ENCODE data around the gene PTTG2. TPM values are rescaled to one million over a fixed set of nuclear protein-coding genes. Genes with fewer than 3 reads are reported as not detected.
"Not testable (repeated sequence)": the region's sequence is repeated elsewhere in the genome, so short reads cannot be mapped to it uniquely, and the experiment has no call there.

PTTG2 gene
- polyA plus RNA-seq, 1 donor (not counting 4 experiments of a cell fraction or from before 2014, with no cell fraction given) = not detected

DNA sequence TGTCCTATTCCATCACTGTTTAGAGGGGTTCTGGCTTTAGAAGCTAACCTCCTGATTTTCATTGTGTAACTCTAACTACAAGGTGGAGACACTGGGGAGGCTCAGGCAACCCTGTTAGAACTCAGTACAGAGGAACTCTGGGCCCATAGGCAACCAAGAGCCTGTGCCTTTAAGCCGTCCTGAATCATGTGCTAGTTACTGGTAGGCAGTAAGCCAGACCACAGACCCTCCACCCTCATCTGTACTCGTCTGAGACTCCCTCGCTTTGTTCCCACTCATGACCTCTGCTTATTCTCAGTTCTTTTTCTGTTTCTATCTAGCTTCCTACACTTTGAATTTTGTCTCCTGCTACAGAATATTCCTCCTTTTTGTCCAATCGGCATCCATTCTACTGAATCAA is 37.9 kb upstream of the PTTG2 start:
- FAIRE-seq (no peak), DNase-seq (ENCODE audit: low read depth, low spot score) (no peak)
- H3K9me3 ChIP-seq (ENCODE audit: control insufficient read depth, low read depth, low read length) = no peaks in the 10 kb centered on the region
- H4K20me1 ChIP-seq (ENCODE audit: control insufficient read depth, extremely low read depth, insufficient read depth, low read length) = no peaks in the 10 kb centered on the region
- no peak overlapping the region for H3K4me2 ChIP-seq (ENCODE audit: control insufficient read depth, extremely low read depth, insufficient read depth, low read depth, low read length)
- dilution Hi-C loops (cut with MboI; ENCODE audit: extremely low pct_ligation_motif_present, low sequenced_read_pairs) = no loop called here
- H3K4me3 ChIP-seq (ENCODE audit: control insufficient read depth in 2 of 3, extremely low read depth in 1 of 3, insufficient read depth in 2 of 3, low read depth in 1 of 3, low read length in 3 of 3) = no peak overlapping the region
- no peak overlapping the region for H3K27ac ChIP-seq (ENCODE audit: control insufficient read depth, insufficient read depth, low read length)
- H3K9ac ChIP-seq (ENCODE audit: control insufficient read depth, extremely low read depth, insufficient read depth, low read length) = no peak overlapping the region
- TF ChIP-seq, protein P1, sequence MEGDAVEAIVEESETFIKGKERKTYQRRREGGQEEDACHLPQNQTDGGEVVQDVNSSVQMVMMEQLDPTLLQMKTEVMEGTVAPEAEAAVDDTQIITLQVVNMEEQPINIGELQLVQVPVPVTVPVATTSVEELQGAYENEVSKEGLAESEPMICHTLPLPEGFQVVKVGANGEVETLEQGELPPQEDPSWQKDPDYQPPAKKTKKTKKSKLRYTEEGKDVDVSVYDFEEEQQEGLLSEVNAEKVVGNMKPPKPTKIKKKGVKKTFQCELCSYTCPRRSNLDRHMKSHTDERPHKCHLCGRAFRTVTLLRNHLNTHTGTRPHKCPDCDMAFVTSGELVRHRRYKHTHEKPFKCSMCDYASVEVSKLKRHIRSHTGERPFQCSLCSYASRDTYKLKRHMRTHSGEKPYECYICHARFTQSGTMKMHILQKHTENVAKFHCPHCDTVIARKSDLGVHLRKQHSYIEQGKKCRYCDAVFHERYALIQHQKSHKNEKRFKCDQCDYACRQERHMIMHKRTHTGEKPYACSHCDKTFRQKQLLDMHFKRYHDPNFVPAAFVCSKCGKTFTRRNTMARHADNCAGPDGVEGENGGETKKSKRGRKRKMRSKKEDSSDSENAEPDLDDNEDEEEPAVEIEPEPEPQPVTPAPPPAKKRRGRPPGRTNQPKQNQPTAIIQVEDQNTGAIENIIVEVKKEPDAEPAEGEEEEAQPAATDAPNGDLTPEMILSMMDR (optimal IDR thresholded peaks at IDR 0.05 in 1 of 3, IDR thresholded peaks at IDR 0.05 in 1 of 3, conservative IDR thresholded peaks at IDR 0.05 in 1 of 3; ENCODE audit: extremely low read depth in 1 of 3, insufficient read depth in 2 of 3, low read length in 3 of 3) = no peak
- TF ChIP-seq EZH2 (IDR thresholded peaks at IDR 0.05; ENCODE audit: low read length) = no peak
- H3K27me3 ChIP-seq (ENCODE audit: control insufficient read depth, extremely low read depth, insufficient read depth, low read length) = no peaks in the 10 kb centered on the region
- H3K36me3 ChIP-seq (ENCODE audit: control insufficient read depth in 2 of 2, extremely low read depth in 1 of 2, insufficient read depth in 2 of 2, low read length in 2 of 2) = no peaks in the 10 kb centered on the region
- H3K9me1 ChIP-seq (ENCODE audit: control insufficient read depth, extremely low read depth, insufficient read depth, low read length) = no peaks in the 10 kb centered on the region
- no peaks in the 10 kb centered on the region for H3K79me2 ChIP-seq (ENCODE audit: control insufficient read depth, insufficient read depth, low read length)
- no peaks in the 10 kb centered on the region for H3K4me1 ChIP-seq (ENCODE audit: control insufficient read depth, extremely low read depth, insufficient read depth, low read length)
- H2AFZ ChIP-seq (ENCODE audit: control insufficient read depth, low read length) = no peak overlapping the region

DNA sequence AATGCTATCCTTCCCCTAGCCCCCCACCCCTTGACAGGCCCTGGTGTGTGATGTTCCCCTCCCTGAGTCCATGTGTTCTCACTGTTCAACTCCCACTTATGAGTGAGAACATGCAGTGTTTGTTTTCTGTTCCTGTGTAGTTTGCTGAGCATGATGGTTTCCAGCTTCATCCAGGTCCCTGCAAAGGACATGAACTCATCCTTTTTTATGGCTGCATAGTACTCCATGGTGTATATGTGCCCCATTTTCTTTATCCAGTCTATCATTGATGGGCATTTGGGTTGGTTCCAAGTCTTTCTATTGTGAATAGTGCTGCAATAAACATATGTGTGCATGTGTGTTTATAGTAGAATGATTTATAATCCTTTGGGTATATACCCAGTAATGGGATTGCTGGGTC is 37.1 kb upstream of the PTTG2 start:
- dilution Hi-C loops (cut with MboI; ENCODE audit: extremely low pct_ligation_motif_present, low sequenced_read_pairs) = not testable (repeated sequence)

DNA sequence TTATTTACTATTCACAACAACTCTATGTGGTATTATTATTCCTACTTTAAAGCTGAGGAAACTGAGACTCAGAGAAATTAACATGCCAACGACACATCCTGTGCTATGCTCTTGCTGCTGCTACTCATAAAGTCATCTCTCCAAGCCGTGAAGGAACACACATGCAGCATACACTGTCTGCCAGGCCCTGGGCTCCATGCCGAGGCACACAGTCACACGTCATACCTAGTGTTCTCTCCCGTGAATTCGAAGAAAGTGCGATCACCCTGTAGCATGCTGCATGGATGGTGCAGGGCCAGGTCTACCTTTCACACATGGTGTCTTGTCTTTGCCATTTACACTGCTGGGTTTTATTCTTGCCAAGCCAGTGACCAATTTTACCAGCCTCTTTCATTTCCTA is 35.3 kb upstream of the PTTG2 start:
- H3K4me3 ChIP-seq (ENCODE audit: control insufficient read depth in 2 of 3, extremely low read depth in 1 of 3, insufficient read depth in 2 of 3, low read depth in 1 of 3, low read length in 3 of 3) = no peak overlapping the region
- H3K27ac ChIP-seq (ENCODE audit: control insufficient read depth, insufficient read depth, low read length) = no peak overlapping the region
- DNase-seq (ENCODE audit: low read depth, low spot score) (no peak), FAIRE-seq (no peak)
- H3K79me2 ChIP-seq (ENCODE audit: control insufficient read depth, insufficient read depth, low read length) = no peaks in the 10 kb centered on the region
- H3K9me3 ChIP-seq (ENCODE audit: control insufficient read depth, low read depth, low read length) = no peaks in the 10 kb centered on the region
- no peaks in the 10 kb centered on the region for H3K27me3 ChIP-seq (ENCODE audit: control insufficient read depth, extremely low read depth, insufficient read depth, low read length)
- no peak overlapping the region for H2AFZ ChIP-seq (ENCODE audit: control insufficient read depth, low read length)
- dilution Hi-C loops (cut with MboI; ENCODE audit: extremely low pct_ligation_motif_present, low sequenced_read_pairs) = no loop called here
- H3K9ac ChIP-seq (ENCODE audit: control insufficient read depth, extremely low read depth, insufficient read depth, low read length) = no peak overlapping the region
- TF ChIP-seq, protein P1 (optimal IDR thresholded peaks at IDR 0.05 in 1 of 3, IDR thresholded peaks at IDR 0.05 in 1 of 3, conservative IDR thresholded peaks at IDR 0.05 in 1 of 3; ENCODE audit: extremely low read depth in 1 of 3, insufficient read depth in 2 of 3, low read length in 3 of 3) = no peak
- no peak for TF ChIP-seq EZH2 (IDR thresholded peaks at IDR 0.05; ENCODE audit: low read length)
- H4K20me1 ChIP-seq (ENCODE audit: control insufficient read depth, extremely low read depth, insufficient read depth, low read length) = no peaks in the 10 kb centered on the region
- no peak overlapping the region for H3K4me2 ChIP-seq (ENCODE audit: control insufficient read depth, extremely low read depth, insufficient read depth, low read depth, low read length)
- H3K36me3 ChIP-seq (ENCODE audit: control insufficient read depth in 2 of 2, extremely low read depth in 1 of 2, insufficient read depth in 2 of 2, low read length in 2 of 2) = no peaks in the 10 kb centered on the region
- H3K4me1 ChIP-seq (ENCODE audit: control insufficient read depth, extremely low read depth, insufficient read depth, low read length) = no peaks in the 10 kb centered on the region
- no peaks in the 10 kb centered on the region for H3K9me1 ChIP-seq (ENCODE audit: control insufficient read depth, extremely low read depth, insufficient read depth, low read length)

More for the DNA sequence above, 37.1 kb upstream of the PTTG2 start:
- not testable (repeated sequence) for H4K20me1 ChIP-seq (ENCODE audit: control insufficient read depth, extremely low read depth, insufficient read depth, low read length); H3K4me1 ChIP-seq (ENCODE audit: control insufficient read depth, extremely low read depth, insufficient read depth, low read length); H3K4me3 ChIP-seq (ENCODE audit: control insufficient read depth in 2 of 3, extremely low read depth in 1 of 3, insufficient read depth in 2 of 3, low read depth in 1 of 3, low read length in 3 of 3); FAIRE-seq; H3K9me1 ChIP-seq (ENCODE audit: control insufficient read depth, extremely low read depth, insufficient read depth, low read length); H3K36me3 ChIP-seq (ENCODE audit: control insufficient read depth in 2 of 2, extremely low read depth in 1 of 2, insufficient read depth in 2 of 2, low read length in 2 of 2); H3K9ac ChIP-seq (ENCODE audit: control insufficient read depth, extremely low read depth, insufficient read depth, low read length); H3K27me3 ChIP-seq (ENCODE audit: control insufficient read depth, extremely low read depth, insufficient read depth, low read length); H3K4me2 ChIP-seq (ENCODE audit: control insufficient read depth, extremely low read depth, insufficient read depth, low read depth, low read length); H3K79me2 ChIP-seq (ENCODE audit: control insufficient read depth, insufficient read depth, low read length); H2AFZ ChIP-seq (ENCODE audit: control insufficient read depth, low read length); H3K9me3 ChIP-seq (ENCODE audit: control insufficient read depth, low read depth, low read length); DNase-seq (ENCODE audit: low read depth, low spot score); H3K27ac ChIP-seq (ENCODE audit: control insufficient read depth, insufficient read depth, low read length)
